Neural progenitor cell (in vitro differentiated cells): ENCODE data around the gene NSUN7.

Experiments
- EZH2 ChIP-seq: fragments of 200-600 bp; sonication (generic); IDR thresholded peaks from 2 replicates; pipeline ENCODE4 v1.6.1; 2017; ENCODE audit warnings: antibody characterized with exemption, mild to moderate bottlenecking, moderate library complexity
- TF ChIP-seq, protein P1 (sequence below): fragments of 200-600 bp; sonication (generic); IDR thresholded peaks from 2 replicates; pipeline ENCODE4 v1.5.1; 2017; ENCODE audit warnings: antibody characterized with exemption, mild to moderate bottlenecking

DNA sequence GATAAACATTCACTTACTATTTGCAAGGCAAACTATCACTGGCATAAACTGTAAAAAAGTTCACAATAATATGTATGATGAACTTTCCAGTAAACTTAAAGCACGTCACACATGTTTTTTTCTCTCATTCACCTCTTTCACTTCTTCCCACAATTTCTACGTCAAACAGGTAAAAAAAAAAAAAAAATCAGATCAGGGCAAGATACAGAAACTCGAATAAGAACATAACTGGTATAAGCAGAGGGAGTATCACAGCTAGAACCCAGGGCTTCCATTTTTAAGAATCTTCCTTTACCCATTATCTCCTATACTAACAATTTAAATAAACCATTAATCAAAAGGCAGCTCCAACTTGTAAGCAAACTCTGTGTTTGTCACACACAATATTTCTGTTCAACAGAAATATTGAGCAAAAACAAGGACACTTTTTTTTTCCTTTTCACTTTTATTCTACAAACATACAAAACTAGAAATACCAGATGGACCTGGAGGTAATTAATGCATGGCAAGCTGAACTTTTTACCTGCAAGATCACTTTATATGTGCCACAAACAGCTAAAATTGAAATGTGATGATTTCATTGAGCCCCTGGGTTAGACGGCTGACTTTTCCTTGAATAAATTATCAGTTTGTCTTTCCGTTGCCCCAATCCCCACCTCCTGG, 47.5 kb upstream of the NSUN7 start:
- TF ChIP-seq, protein P1, sequence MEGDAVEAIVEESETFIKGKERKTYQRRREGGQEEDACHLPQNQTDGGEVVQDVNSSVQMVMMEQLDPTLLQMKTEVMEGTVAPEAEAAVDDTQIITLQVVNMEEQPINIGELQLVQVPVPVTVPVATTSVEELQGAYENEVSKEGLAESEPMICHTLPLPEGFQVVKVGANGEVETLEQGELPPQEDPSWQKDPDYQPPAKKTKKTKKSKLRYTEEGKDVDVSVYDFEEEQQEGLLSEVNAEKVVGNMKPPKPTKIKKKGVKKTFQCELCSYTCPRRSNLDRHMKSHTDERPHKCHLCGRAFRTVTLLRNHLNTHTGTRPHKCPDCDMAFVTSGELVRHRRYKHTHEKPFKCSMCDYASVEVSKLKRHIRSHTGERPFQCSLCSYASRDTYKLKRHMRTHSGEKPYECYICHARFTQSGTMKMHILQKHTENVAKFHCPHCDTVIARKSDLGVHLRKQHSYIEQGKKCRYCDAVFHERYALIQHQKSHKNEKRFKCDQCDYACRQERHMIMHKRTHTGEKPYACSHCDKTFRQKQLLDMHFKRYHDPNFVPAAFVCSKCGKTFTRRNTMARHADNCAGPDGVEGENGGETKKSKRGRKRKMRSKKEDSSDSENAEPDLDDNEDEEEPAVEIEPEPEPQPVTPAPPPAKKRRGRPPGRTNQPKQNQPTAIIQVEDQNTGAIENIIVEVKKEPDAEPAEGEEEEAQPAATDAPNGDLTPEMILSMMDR: no peak
- TF ChIP-seq EZH2: no peak
